Fibroblast of peridontal ligament (primary cell): ENCODE measurements around the gene ENKUR.
"Not testable (repeated sequence)": the region's sequence is repeated elsewhere in the genome, so short reads cannot be mapped to it uniquely, and the experiment has no call there.

ENCODE experiments used
- DNase-seq: peaks from one replicate; pipeline ENCODE4 v3.0.0-alpha.2; 2010; ENCODE audit errors: extremely low read depth

The ENKUR gene

DNA sequence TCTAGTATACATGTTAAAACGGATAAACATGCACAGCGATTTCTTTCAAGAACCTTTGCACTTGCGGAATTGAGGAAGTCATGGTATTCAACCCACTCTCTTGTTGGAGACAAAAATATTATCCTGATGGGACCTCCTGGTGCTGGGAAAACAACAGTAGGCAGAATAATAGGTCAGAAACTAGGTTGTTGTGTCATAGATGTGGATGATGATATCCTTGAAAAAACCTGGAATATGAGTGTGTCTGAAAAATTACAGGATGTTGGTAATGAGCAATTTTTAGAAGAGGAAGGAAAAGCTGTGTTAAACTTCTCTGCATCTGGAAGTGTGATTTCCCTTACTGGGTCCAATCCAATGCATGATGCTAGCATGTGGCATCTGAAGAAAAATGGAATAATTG is 7.3 kb upstream of the ENKUR start:
- no peak for DNase-seq

DNA sequence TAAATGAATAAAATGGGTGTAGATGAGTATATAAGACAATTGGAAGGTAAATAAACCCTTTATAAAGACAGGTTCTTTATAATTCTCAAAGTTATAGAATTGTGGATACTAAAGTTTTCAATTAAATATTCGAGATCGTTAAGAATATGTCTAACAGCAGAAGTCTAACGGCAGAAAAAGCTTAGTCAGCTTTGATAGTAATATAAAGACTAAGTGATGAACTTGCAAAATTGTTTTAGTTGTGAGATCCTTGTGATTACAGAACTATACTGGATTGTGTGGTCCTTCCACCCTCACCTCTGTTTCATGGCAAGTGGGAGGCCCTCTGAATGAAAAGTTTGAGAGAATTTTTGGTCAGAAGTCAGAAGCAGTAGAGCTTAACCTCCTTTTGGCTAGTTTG is 2.7 kb upstream of the ENKUR start:
- no peak for DNase-seq

DNA sequence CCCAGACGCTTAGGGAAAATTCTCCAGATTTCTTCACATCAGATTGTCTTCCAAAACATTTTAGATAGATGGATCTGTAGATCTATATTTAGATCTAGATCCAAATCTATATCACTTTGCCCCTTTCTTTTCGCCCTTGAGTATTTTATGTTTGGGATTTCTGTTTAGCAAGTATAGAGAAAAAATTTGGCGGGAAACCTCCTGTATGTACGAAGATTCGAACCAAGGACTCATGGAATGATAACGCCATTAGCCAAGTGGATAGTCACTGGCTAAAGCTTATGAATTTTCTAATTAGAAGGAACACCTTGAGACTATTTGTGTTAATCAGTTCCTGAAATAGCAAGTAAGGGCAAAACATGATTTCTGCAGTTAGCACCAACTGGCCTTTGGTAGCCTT is 1.7 kb upstream of the ENKUR start:
- DNase-seq: no peak

DNA sequence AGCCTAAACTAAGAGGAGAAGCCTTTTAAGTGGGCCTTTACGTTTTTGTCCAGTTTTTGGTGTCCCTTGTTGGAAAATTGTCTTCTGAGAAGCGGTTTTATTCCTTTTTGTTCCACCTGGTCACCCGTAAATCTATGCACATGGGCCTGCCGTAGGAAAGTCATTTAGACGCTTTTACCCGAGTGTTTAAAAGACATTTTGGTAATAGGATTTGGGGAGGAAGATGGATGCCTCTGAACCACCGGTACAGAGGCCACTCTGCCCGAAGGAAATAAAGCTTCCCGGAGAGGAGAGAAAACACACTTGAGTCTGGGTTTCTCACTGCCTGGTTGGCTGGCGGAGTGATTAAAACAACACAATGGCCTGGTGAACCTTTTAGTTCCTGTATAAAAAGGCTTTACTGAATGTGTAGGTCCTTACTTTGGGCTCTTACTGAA is 1.2 kb upstream of the ENKUR start:
- no peak for DNase-seq

DNA sequence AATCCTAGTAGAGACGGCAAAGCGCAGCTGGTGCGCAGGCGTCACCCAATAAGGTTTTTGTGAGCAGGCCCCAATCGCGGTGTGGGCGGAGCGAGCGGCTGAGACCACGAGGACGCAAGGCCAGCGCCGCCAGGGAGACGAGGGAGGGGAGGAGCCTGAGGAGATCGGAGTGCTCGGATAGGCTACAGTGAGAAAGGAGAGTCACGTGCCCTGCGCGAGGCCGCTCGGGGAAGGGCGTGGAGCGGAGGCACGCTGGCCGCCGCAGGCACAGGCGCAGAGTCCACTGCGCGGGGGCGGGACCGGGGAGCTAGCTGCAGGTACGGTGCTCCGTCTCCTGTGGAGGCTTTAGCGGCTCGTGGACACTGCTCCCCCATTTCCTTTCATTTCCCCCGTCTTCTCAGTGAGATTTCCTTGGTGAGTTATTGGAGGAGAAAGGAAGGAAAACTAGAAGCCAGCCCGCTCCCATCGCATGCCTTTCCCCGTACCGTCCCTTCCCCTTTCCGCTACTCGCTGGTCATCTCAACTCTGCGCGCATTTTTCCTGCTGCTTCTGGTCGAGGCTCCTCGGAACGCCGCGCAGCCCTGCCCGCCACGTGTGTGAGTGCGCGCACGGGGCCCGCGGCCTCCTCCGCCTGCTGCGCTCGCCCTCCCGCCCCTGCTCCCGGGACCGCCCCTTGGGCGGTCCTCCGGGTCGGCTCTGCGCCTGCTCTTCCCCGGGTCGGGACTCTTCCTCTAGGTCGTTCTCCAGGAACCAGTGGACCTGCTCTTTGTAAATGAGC is 607 bp upstream of the ENKUR start, which contains the start of gene THNSL1:
Gene THNSL1 (plus strand): TSS at position 237 of the 778 bp plus-strand sequence. CDS start 6,612 bp downstream, outside the sequence.
- peak; percentile 98 for DNase-seq

DNA sequence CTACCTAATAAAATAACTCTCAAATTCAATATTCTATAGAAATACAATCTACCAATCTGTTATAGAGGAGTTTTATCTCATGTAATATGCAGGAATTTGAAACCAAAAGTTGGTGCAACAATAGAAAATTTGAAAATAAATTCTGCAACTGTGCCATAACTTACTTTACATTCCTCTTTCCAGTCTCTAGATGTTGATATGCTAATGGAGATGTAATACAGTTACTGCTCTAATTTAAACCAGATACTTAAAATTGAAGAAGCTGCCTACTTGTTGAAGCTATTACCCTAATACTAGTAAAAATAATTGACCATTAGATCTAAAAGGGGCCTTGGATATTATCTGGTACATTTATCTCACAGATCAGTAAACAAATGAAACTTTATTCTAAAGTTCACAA is 1.4 kb downstream of the ENKUR start:
- no peak for DNase-seq

DNA sequence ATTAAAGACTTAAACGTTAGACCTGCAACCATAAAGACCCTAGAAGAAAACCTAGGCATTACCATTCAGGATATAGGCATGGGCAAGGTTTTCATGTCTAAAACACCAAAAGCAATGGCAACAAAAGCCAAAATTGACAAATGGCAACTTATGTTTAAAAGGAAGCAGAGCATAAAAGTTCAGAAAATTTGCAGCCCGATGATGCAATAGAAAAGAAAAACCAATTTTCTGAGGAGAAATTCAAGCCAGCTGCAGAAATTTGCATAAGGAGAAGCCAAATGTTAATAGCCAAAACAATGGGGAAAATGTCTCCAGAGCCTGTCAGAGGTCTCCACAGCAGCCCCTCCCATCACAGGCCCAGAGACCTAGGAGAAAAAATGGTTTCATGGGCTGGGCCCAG is 4.4 kb downstream of the ENKUR start:
- not testable (repeated sequence) for DNase-seq

DNA sequence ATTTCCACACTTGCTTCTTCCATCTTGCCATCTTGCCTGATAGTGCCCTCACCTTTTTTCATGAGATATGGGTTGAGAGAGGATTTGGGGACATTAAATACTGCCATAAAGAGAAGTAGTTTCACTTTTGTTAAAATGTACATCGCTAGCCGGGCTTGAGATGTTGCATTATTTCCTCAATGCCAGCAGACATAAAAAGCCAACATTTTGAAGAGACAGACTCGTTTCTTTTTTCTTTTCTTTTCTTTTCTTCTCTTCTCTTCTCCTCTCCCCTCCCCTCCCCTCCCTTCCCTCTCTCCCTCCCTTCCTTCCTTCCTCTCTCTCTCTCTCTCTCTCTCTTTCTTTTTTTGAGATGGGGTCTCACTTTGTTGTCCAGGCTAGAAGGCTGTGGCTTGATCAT is 17.9 kb downstream of the ENKUR start:
- no peak for DNase-seq

DNA sequence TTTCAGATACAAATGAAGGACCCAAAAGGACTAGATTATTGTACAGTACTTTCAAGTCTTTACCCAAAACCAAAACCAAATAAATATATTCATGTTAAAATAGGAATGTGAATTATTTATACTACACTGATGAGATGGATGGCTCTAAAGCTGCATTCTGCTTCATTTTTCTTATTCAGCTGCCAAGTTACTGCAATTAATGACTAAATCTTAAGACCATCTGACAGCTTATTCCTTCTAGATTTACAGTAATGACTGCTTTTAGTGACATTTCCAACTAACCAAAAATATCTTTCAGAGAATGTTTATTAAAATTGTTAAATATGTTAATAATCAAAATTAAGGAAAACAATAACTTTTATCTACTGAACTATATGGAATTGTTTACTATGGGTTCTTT is 20.9 kb downstream of the ENKUR start:
- no peak for DNase-seq

DNA sequence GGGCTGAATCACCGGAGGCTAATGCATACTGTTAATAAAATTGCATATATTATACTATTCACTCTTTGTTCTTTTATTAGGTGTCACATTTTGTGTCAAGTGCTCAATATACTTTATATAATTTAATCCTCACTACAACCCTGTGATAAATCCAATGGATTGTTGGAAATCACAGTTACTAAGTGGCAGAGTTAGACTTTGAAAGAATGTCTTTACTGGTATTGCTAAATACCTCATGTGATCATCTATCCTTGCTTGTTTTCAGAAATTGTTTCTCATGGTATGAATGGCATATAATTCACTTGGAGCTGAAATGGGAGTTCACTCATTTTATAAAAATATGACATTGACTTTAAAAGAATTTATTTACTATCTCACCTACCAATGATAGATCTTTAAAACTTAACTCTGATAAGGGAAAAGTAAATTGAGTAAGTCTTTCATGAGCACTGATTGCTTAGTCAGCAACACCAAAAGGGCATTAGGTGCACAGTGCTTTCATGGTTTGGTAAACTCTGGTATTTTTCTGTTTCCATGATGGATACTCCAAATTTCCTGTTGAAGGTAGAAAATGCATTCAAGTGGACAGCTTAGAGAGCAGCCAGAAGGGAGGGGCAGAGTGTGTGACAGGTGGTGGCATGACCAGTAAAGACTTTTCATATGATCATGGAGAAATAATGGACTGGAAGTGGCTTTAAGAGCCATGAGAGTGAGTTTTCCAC is 22.6 kb downstream of the ENKUR start:
- DNase-seq: peak; percentile 24

DNA sequence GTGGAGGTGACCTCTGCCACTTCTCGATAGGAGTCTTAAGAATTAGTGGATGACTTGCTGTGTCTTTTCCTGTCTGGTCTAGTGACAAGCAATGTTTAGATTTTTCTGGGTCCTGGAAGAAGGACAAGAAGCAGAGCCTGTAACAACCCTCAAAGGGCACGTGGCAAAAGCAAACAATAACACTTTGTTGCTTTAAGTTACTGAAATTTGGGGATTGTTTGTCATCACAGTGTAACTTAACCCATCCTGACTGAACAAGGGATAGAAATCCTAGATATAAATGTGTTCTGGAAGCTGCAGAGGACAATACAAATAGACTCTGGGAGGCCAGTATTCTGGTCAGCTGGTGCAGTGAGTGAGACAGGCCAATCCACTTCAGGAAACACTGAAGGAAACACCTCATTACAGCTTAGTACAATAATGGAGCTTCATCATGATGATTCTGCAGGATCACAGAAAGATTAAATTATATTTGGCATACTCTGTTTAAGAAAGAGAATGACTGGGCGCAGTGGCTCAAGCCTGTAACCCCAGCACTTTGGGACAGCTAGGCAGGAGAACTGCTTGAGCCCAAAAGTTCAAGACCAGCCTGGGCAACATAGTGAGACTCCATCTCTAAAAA is 23.3 kb downstream of the ENKUR start:
- no peak for DNase-seq

DNA sequence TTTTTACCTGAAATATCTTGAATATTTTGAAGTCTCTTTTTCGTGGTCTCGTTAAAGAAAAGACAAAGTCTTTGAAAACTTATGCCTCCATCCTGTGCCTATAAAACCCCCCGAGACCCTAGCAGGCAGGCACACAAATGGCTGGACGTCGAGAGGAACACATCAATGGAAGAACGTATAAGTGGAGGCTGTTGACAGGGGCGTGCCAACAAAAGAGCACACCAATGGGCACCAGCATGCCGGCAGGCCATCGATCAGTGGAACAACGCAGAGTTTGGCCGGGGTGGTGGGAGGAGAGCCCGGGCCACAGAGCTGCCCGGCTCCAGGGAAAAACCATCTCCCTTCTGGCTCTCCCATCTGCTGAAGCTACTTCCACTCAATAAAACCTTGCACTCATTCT is 24.7 kb downstream of the ENKUR start:
- no peak for DNase-seq

DNA sequence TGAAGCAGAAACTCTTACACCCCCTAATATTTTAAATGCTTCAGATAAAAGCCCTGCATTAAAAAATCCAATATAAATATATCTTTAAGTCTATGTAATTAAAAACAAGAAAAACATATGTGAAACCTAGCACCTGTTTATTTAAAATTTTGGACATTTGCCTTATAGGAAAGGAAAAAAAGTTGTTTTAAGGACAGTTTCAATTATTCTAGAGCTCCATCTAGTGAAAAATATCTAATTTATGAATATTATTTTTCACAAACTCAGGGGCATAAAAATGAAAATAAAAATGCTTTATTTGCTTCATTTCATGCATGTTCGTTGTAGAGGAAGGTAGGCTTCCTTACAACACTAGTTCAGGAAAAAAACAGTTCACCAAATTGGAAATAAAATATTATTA is 26.1 kb downstream of the ENKUR start:
- DNase-seq: peak; percentile 52

DNA sequence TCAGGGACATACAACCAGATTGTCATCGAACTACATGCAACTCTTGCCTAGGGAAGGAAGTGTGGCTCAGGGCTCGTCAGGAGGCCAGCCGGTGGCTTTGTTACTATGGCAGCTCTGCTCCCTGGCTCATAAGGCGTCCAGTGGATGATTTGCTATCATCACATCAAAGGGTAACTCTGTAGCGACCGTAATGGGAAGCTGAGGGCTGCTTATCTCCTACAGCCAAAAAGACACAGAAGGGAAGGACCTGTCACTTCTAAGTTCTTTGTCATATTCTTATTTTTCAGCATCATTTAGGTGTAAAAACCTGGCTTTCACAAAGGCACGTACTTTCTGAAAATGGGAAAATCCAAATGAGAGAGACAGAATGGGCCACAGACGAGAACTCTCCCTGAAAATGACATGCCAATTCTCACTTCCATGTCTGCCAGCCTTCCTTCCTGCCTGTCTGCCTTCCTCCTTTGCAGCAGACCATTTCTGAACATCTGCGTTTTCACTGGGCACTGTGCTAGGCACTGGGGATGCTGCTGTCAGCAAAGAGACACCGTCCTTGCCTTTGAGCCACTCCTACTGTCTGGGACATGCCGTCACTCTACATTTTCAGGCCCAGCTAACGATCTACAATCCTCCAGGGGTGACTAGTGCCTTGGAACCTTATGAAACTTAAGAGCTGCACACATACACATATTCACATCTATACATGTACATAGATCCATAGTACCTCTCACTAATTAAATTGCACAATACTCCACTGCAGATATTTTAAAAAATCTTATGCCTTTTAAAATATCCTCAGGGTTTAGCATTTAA is 26.9 kb downstream of the ENKUR start:
- DNase-seq: no peak

DNA sequence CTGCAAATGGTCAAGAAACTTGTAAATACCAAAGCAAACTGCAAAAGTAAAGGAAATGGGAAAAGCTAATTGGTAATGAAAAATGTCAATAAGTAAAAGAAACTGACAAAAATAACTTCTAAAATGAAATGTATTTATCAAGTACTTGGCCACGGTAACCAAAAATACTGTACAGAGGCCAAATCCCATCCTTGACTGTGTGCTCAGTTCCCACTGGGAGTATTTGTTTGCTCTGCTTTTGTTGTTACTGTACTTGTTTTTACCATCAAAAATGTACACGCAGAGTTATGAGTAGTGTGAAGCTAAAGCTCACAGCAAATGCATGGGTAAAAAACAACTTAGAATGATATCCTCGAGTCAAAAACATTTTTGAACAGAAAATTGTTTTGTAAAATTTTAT is 31.1 kb downstream of the ENKUR start:
- peak; percentile 21 for DNase-seq

DNA sequence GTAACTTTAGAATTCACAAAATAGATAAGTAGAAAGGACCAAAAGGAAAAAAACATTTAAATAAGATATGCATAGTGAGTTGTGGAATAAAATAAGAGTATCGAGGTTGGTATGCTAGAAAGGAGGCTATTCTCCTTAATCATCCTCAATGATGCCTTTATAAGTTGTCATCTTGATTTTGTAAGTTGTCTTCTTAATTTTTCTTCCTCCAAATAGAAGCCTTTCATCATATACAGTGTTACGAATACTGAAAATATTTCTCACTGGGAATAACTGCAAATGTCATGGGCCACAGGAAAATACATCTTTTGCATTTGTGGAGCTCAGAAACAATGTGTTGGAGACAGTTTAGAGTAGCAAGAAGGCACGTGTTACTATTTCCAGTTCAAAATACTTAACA is 32.0 kb downstream of the ENKUR start:
- peak; percentile 13 for DNase-seq

DNA sequence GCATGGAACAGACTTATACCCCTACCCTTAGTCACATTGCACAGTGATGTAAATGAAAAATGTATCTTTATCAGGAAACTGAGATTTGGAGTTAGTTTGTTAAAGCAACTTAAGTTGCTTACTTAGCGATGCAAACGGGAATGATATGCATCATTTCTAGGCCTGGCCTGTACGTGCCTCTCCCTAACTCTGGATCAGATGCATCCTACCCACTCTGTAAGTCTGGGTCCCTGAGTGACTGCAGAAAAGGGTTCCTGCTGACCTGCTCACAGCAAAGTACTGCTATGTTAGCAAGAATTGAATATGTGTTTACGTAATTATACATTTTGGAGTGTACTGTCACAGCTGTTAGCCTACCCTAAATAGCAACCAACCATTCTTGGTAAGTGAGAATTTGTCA is 32.8 kb downstream of the ENKUR start:
- no peak for DNase-seq

DNA sequence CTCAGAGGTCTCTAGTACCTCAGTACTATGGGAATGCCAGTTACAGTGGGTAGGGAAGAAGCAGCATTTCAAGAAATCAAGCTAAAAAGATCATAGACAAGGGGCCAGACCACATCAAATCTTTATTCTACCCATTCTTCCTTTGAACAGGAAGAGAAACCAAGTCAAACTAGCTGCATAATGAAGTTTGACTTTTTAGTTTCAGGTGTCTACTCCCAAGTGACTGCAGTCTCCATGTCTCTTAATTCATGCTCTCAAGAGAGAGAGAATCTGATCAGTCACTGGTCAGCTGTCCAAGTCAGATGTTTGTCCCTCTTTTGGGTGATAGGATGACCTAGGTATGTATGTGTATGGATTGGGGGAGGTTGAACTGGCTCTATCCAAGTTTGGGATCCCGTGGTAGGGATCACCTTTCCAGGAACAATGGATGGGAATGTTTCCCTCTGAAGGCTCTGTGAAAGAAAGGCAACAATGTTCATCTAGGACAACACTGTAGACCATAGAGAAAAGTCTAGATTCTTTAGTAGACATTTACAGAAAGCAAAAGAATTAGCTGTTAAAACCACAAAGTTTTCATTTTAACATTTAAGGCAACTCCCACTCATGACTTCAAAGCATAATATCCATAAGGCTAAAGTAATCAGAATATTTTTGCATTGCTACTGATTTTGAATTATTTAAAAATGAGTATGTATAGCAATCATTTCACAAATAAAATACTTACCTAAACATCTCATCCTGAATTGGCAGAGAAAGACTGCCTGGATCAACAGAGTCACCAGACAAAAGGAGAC is 33.4 kb downstream of the ENKUR start:
- no peak for DNase-seq

DNA sequence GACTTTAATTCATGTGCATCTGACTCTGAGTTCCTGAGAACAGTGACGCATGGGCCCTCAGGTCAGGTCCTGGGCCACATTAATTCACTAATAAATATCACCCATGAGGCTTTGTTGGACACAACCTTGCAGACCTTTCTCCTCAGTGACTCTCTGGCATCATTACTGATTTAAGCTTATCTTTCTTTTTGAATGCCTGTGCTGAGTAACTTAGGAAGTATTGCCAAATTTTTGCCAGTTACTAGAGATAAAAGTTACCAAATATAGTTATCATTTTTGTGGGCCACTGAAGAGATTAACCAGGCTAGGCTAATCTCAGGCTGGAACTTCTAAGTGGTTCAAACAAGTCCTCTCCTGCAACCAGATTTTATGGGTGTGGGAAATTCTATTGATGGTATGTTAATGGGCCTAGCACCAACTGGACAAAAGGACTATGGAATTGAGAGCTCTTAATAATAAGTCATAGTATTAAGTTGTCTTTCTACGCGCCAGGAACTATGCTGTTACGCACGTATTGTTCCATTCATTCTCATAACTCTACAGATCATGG is 34.7 kb downstream of the ENKUR start:
- DNase-seq: no peak

DNA sequence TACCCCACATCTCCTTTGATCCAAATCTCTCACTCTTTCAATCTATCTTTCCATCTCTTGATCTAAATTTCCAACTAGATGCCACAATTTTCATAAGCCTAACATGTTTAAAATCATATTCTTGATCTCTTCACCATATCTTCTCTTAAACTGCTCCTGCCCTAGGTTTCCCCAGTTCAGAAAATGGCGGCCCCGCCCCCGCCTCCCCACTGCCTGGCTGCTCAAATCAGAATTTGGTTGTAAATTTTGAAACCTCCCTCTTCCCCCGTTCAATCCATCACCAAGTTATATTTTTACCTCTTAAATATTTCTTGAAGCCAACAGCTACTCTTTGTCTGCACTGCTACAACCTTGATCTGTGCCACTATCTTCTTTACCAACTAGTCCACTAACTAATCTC is 36.3 kb downstream of the ENKUR start:
- no peak for DNase-seq

DNA sequence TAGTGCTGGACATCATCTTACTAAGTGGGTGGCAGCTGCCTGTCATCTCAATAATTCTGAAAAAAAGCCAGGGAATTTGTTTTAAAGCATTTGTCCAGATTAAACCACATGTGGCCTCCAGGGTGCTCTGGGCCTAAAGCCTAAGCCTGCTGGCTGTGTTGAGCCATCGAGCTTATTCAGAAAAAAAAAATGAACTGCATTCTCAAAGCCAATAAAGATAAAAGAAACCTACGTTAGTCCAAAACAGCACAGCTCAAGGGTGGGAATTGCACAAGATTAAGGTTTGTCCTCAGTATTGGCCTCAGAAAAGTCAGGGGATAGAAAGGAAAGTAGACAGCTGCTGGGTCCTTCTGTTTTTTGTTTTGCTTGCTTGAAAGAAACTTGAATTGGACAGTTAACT is 41.0 kb downstream of the ENKUR start:
- DNase-seq: peak; percentile 92
